T1000 (cell line): ENCODE results near the gene RFLNA.
"Not testable (repeated sequence)": the region's sequence is repeated elsewhere in the genome, so short reads cannot be mapped to it uniquely, and the experiment has no call there.

ENCODE experiments used
- DNase-seq: peaks from one replicate; lab custom pipeline; 2025; ENCODE audit warnings: mixed read lengths; lab: John Stamatoyannopoulos, UW

The RFLNA gene

DNA sequence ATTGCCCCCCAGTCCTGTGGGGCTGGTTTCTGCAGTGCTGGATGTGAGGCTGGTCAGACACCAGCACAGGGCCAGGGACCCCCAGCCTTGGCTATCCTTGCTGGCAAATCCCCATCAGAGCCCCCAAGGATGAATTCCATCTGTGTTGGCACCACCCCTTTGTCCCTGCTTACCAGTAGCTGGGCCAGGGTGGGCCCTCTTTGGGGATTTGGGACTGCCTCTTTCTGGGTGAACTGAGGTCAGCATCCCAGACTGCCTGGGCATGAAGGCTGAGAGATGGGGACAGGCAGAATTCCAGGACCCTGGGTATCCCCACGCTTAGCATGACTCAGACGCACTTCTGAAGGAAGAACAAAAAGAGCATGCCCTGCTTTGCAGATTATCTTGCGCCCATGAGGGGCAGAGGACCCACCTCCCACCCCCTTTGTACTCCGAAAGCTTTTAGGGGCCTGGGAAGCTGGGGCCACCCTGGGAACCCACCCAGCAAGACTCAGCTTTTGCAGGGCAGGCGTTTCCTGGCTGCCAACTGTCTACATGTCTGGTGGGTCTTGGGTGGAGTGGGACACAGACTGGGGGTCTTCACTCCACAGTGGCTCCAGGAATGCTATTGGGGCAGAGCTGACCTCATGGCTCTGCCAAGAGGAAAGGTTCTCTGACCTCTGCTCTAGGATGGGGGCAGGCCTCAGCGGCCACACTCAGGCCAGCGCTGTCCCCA, 26.8 kb downstream of the RFLNA start:
- no peak for DNase-seq

DNA sequence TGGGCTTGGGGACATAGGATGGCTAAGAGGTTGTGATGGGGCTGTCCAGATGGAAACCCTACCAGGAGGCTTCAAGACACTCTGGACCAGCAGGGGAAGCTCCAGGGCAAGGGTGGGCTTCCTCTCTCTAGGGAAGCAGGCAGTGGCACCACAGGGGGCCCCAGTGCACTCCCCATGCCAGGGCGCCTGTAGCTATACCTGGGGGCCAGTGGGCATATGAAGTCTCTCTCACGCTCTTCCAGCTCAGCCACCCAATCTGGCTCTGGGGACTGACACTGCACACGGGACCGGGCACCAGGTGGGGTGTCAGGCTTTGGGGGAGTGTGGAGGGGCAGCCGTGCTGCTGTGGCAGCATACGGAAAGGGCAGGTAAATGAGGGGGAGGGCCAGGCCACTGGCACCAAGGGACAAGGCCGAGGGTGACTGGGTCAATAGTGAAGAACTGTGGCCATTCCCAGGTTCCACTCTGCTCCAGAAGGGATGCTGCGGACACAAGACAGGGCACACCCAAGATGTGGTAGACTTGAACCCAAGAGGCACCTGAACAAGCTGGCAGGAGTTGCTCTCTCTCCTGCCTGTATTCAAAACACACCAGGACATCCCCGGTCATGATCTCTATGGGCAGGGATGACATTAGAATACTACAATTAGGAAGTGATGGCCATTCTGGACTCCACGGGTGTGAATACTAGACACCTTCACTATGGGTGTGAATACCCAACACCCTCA, 27.5 kb downstream of the RFLNA start:
- no peak for DNase-seq

DNA sequence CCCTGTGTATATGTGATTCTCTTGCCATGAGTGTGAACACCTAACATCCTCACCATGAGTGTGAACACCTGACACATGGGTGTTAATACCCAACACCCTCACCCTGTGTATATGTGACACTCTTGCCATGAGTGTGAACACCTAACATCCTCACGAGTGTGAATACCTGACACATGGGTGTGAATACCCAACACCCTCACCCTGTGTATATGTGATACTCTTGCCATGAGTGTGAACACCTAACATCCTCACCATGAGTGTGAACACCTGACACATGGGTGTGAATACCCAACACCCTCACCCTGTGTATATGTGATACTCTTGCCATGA, 28.1 kb downstream of the RFLNA start:
- not testable (repeated sequence) for DNase-seq

DNA sequence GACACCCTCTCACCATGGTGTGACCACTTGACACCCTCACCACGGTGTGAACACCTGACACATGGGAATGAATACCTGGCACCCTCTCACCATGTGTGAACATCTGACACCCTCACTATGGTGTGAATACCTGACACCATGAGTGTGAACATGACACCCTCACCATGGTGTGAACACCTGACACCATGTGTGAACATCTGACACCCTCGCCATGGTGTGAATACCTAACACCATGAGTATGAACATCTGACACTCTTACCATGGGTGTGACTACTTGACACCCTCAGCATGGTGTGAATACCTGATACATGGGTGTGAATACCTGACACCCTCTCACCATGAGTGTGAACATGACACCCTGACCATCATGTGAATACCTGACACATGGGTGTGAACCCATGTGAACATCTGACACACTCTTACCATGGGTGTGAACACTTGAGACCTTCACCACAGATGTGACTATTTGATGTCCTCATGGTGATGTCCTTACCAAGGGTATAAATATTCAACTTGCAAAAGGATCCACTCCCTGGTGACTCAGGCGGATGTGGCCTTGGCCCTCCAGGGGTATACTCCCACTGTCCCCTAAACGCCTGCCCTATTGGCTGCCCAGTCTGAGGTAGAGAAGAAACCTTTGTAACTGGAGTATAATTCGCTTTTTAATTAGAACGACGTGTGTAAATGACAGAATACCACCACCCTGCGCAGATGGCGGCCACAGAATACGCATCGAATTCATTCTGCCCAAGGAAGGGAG, 29.1 kb downstream of the RFLNA start:
- DNase-seq: peak; percentile 28

DNA sequence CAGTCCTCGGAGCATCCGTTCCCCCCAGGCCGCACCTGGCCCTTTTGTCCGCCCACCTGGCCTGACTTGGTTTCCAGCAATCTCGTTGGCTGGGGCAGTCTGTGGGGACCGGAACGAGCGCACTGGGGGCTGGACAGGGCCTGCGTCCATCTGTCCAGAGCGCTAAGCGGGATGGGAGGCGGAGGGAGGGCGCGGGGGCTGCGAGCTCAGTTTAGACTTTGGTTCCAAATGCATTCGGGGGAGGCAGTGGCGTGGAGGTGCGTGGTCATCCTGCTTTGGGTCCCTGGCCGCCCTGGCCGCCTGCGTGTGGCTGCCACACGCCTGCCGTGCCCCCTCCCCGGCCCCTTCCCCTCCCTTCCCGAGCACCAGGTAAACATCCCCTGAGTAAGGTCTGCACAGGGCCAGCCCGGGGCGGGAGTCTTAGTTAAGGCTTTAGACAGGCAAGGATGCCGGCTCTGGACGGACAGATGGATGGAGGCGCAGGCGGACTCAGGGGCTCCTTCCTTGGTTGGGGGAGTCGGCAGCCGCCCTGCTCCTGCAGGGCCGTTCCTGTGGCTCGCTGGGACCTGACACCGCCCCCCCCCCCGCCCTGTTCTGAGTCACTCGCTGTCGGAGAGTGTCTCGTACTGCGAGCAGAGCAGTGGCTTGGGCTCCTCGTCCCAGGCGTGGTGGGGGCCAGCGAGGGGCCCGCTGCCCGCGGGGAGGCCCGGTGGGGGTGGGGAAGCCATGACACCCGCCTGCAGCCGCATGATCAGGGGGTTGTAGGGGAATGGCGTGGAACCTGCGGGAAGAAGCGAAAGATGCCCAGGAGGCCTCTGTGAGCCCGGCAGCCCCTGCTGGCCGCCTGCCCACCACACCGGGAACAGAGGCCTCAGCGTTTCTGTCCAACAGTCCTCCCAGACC, 30.2 kb downstream of the RFLNA start:
- DNase-seq: no peak

DNA sequence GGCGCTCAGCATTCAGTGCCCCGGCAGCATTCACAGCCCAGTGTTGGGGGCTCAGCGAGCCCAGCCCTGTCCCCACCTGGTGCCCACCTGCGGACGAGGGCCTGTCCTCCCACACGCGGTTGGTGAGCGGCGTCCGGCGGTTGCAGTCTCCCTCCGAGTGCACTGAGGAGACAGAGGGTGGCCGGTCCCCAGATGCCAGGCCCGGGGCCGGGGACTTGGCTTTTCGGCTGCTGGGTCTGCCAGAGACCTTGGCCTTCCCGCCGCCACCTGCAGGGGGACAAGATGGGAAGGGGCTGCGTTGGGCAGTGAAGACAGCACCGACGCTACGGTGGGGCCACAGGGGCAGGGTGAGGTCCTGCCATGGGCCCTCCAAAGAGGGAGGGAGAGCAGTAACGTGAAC, 31.2 kb downstream of the RFLNA start:
- no peak for DNase-seq

DNA sequence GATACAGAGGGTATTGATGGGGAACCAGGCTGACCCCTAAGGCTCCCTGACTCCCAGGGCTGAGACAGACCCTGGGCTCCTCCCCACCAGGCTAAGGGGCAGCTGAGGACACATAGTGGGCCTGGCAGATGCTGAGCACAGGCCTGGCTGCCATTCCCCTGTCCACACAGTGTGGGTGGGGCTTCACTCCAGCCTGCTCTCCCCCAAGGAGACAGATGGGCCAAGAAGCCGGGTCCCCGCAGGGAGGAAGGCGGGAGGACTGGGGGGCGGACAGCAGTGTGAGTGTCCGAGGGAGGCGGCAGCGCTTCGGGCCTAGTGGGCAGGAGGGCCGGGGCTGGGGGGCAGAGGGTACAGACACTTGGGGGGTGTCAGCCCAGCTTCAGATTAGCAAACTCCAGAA, 32.0 kb downstream of the RFLNA start:
- DNase-seq: no peak

DNA sequence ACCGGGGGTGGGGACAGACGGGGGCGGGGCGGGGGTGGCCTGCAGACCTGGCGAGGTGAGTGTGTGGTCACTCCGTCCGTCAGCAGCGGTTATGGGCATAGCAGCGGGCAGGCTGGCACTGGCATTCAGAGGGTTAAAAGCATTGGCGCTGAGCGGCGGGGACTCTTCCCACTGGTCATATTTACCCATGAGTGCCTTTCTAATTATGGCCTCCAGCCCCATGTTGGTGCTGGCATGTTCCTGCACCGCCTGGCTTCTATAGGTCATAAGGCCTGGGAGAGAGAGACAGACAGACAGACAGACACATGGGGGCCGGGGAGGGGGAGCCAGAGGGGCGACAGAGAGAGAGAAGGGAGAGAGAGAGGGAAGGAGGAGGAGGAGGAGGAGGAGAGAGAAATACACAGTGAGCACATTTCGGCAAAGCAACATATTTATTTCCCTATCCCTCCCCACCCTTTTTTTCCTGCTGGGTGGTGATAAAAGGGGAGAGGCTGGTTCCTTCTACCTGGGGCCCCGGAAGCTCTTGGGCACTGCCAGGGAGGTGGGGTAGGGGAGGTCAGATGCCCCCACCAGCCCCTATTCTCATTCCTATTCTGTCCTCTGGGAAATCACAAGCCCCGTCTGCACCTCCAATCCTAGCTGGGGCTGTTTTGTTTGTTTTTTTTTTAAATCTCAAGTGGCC, 32.6 kb downstream of the RFLNA start:
- no peak for DNase-seq

DNA sequence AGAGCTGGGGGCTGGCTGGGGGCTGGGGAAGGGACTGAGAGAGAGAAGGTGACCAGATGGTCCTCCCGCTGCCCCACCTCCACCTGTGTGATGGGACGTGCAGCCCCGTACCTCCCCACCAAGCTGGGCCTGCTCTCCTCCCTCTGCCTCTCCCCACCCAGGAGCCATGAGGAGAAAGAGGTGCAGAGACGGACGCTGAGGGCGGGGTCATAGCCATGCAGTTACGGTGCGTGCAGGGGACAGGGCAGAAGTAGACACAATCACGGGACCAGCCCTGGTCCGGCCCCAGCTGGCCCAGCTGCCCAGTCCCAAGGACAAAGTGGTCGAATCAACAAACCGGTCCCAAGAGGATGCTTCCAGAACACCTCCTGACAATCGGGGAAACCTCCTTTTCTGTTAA, 33.2 kb downstream of the RFLNA start:
- DNase-seq: no peak

DNA sequence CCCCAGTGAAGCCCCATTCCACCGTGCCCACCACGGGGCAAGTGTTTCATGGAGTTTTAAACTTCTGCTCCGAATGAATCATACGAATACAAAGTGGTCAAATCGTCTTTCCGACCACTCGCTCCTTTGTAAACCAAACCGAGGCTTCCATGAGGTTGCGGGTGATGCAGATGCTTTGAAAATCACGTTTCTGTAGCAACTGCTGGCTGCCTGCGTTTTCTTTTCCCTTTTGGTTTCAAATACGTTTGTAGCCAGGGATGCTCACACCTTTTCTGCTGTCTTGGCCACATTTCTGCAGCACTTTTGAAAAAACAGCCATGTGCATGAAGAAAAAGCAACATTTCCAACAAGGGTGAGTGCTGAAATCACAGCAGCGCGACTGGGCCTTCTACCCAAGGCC, 33.7 kb downstream of the RFLNA start:
- no peak for DNase-seq

DNA sequence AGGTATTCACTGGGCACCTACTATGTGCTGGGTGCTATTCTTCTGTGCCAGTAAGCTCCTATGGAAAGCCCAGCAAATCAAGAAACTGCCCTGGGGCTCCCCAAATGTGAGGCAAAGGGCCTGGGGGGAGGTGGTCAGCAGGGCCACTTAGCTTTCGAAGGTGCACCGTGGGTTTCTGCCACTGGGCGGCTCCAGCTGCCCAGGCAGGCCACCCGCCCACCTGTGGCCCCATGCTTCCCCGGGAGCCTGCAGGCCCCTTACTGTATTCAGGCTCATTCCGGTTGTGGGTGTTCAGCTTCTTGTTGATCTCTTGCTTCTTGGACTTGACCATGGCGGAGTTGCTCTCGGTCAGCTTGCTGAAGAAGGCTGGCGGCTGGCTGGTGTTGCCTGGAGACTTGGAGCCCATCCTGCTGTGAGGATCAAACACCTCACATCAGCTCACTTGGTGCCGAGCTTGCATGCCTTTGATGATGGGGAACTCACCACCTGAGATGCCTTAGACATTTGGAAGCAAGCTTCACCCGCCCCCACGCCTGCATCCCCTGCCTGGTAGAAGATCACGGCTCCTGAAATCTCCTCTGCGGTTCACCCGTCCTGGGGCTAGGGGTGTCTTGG, 37.3 kb downstream of the RFLNA start:
- DNase-seq: no peak

DNA sequence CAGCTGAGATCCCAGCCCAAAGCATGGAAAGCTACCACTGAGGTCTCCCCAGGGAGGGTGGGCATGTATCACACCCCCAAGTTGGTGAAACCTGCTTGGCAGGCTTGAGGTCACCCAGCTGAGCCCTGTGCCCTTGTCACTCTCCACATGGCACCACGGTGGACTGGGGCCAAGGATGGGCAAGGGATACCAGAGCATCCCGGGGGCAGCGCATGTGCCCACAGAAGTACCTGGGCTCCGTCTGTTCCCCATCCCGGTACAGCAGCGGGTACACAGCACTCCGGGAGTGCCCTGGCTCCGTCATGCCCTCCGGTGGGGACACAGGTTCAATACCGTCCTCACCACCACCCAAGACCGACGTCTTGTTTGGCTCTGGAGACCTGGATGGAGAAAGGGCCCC, 38.0 kb downstream of the RFLNA start:
- DNase-seq: no peak

DNA sequence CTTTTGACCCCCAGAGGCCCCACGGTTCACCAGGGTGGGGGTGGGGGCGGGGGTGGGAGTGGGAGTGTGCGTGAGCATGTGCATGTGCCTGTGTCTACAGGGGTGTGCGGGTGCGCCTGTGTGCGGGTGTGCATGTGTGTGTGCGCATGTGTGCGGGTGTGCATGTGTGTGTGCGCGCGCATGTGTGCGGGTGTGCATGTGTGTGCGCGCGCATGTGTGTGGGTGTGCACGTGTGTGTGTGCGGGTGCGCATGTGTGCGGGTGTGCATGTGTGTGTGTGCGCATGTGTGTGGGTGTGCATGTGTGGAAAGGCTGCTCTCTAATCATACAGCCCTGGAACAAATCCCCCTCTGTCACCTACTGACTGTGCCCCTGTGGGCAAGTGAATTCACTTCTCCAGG, 38.8 kb downstream of the RFLNA start:
- DNase-seq: no peak

DNA sequence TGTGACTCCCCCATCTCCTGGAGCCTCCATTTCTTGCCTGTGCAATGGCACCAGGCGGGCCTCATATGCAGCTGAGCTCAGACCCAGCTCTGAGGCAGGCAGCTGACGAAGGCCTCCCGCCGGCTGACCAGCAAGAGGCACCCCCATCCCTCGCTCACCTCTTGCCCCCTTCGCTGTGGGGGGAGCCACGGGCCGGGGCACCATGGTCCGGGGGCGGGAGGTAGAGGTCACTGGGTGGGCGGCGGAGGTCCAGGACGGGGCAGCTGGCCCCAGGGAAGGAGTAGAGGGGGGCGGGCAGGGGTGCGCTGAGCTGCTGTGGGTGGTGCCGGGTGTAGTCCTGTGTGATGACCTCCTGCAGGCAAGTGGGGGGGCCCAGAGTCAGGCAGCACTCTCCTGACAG, 39.4 kb downstream of the RFLNA start:
- no peak for DNase-seq

DNA sequence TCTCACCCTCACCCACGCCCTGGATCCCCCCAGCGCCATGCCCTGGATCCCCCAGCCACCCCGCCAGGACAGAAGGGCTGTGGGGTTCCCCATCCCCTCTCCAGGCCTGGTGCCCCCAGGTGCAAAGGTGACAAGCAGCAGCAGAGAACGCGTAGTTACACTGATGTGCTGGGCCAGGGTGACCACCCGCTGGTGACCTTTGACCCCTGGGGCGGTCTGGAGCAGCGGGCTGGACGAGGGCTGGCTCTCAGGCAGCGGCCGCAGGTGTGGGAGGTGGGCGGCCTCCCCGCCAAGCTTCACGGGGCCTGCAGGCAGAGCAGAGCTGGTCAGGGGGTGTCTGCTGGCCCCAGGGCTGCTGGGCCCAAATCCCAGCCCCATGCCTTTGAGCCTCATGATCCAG, 40.1 kb downstream of the RFLNA start:
- no peak for DNase-seq

DNA sequence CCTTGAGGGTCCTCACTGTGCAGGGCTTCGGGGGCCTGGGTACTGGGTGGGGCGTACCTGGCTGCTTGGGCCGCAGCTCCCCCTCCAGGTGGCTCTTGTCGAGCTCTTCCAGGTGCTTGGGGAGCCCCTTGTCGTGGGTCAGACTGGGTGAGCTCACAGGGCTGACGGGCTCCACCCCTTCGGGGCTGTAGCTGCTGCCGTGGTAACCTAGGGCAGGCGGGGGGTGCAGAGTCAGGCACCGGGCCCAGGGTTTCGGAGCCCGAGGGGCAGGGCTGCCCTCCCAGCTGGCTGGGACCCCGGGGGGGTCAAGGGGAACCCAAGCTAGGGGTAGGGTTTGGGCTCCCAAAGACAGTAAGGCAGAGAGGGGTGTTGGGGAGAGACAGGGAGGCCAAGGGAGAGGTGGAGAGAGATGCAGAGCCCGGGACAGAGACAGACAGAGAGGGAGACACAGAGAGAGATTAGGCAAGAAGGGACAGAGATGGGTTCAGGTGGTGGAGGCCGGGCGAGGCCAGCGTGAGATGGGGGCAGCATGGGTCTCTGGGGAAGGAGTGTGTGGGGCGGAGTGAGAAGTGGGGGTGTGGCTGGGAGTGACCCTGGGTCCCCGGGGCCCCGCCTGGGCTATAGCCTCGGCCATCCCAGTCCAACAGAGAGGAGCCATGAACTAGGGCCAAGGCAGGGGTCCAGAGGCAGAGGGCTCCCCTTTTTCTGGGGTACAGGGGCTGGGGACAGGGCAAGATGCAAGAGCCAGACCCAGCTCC, 40.7 kb downstream of the RFLNA start:
- DNase-seq: no peak

DNA sequence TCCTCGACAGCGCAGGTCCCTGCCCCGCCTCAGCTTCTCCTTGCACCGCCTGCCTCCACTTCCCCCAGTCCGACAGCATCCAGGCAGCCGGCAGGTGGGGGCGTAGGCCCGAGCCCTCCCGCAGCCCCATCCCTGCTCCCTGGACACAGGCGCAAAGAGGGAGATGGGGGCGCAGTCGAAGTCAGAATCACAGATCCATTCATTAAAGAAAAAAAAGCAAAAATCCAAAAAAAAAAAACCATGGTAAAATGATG, 41.2 kb downstream of the RFLNA start:
- no peak for DNase-seq

DNA sequence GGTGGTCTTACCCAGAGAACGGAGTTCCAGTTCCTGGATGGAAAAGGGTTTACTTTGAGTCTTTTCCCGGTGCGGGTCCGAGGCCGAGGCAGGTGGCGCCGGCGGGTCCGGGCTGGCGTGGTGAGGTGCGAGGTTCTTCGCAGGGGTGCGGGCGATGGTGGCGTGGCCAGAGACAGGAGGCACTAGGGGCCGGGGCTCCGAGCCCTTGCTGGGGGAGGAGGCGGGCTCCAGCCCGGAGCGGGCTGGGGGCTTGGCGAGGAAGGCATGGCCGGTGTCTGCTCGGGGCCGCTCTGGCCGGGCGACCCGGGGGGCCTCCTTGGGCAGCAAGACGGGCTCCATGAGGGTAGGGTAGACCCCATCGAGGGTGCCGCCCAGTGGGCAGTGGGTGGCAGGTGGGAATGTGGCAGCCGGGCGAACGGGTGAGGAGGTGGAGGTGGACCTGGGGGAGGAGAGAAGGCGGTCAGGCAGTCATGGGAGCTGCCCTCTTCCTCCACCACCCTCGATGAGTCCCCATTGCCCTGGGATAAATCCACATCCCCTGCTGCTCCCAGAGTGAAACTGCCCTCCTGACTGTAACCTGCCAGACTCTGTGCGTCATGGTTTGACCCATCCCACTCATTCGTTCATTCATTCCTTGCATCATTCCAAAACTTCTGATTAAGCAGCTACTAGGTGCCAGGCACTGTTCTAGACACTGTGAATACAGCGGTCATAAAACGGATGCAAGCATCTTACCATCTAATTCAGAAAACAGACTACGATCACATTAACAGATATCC, 42.0 kb downstream of the RFLNA start:
- DNase-seq: no peak

DNA sequence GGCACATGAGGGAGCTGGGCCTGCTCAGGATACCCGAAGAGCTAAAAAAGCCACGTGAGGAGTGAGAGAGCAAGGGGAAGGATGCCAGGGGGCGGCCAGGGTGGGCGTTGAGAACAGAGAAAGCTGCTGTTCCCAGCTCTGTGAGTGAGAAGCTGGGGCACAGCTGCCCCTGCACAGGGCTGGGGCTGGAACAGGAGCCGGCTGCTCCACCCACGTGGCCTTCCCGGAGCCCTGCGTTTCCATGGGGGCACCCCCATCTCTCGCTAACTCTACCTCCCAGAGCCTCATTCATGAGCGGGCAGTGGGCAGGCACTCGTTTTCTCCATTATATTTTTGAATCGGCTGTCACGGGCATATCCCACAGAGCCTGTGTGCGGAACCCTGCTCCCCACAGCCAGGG, 42.7 kb downstream of the RFLNA start:
- DNase-seq: no peak

DNA sequence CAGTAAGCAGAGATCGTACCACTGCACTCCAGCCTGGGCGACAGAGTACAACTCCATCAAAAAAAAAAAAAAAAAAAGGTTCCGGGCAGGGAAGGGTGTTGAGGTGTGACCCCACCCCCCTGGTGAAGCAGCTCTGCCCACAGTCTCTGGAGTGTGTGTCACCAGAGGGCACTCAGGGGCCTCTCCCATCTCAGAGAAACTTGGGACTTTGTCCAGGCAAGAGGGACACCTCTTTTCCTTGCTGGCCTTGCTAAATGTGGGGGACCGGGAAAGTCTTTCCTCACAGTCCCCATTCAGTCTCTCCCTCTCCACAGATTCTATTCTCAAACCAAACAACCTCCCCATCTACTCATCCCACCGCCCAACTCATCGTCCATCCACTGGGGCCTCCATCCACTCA, 43.6 kb downstream of the RFLNA start:
- DNase-seq: no peak
